Activated effector memory CD4-positive, alpha-beta T cell treated with anti-CD3 and anti-CD28 coated beads, Interleukin-2, amount 50 U/mL, for 16 hours (primary cell): ENCODE results near the gene NDUFA1.
"Not testable (repeated sequence)": the region's sequence is repeated elsewhere in the genome, so short reads cannot be mapped to it uniquely, and the experiment has no call there.

Experiments used
- DNase-seq: peaks from one replicate; pipeline ENCODE4 v3.0.0-alpha.2; 2020

Gene NDUFA1

DNA sequence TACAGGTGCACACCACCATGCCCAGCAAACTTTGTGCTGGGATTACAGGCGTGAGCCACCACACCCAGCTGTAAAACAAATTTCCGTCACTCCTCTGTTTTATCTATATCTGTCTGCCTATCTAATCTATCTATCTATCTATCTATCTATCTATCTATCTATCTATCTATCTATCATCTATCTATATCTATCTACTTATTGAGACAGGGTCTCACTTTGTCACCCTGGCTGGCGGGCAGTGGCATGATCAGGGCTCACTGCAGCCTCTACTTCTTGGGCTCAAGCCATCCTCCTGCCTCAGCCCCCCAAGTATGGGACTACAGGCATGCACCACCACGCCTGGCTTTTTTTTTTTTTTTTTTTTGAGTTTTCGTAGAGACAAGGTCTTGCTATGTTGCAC is 44.7 kb downstream of the NDUFA1 start:
- no peak for DNase-seq

DNA sequence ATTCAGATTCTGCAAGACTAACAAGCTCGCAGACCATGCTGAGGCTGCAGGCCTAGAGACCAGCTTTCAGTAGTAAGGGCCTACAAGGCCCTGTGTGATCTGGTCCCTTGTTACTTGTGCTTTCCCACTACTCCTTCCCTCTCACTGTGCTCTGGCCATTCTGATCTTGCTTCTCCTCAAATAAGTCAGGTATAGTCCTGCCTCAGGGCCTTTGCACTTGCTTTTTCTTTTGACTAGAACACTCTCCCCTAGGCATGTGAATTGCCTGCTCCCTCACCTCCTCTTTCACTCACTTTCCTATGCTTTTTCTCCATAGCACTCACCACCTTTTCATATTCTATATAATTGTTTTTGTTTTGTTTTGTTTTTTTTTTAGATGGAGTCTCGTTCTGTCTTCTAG is 46.2 kb downstream of the NDUFA1 start:
- DNase-seq: no peak

DNA sequence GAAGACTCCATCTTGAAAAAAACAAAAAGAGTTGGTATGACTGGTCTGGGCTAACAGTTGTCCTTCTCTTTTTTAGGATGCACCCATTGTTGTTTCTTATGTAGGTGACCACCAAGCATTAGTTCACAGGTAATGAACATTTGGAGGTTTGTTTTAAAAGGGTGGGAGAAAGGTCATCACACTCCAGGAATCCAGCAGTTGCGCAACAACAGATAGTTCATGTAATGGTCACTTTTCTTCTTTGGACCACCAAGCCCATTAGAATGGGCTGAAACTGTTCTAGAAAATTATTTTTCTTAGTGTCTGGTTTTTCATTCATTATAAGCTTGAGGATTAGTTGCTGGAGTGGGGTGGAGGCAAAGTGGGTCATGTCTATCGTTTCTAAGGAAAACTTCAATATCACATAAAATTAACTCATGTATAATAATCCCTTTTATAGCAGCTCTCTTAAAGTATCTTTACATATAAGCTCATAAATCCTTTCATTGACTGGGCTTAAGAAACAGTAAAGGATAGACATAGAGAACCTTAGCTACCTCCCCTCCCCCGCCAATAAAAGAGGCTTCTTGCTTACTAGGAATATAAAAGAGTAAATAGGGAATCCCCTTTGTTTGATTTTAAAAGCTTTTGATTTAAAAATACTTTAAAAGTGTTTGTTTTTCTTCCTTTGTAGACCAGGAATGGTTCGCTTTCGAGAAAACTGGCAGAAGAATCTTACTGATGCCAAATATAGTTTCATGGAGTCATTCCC is 48.4 kb downstream of the NDUFA1 start:
- no peak for DNase-seq

DNA sequence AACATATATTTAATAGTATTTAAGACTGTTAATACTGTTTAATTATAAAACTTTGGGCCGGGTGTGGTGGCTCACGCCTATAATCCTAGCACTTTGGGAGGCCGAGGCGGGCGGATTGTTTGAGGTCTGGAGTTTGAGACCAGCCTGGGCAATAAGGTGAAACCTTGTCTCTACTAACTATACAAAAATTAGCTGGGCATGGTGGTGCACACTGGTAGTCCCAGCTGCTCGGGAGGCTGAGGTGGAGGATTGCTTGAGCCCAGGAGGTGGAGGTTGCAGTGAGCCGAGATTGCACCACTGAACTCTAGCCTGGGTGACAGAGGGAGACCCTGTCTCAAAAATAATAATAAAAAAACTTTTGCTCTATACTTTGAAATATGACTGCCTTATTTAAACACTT is 50.8 kb downstream of the NDUFA1 start:
- not testable (repeated sequence) for DNase-seq
